Fibroblast of villous mesenchyme (primary cell): ENCODE measurements around the gene OSBP2. TPM values are rescaled to one million over a fixed set of nuclear protein-coding genes. Genes with fewer than 3 reads are reported as not detected.

Experiments
- DNase-seq: peaks from one replicate; pipeline ENCODE4 v3.0.0-alpha.2; 2010; ENCODE audit warnings: low read depth
- H3K4me3 ChIP-seq: 2 replicates; pipeline ENCODE4 v1.5.1; 2011; ENCODE audit warnings: low read depth, mild to moderate bottlenecking, low read length
- total RNA-seq: library from RNA; depleted of rRNA; stranded (reverse); fragments of >200 nt; gene quantifications from 2 replicates; pipeline ENCODE4 v1.2.3, GENCODE V29; 2012
- TF ChIP-seq, protein P1 (sequence below): IDR thresholded peaks from 2 replicates; pipeline ENCODE4 v1.5.1; 2012; ENCODE audit warnings: low read depth, mild to moderate bottlenecking, low read length; ENCODE audit not compliant: insufficient read depth

OSBP2 gene
- total RNA-seq, 1 donor: 0.43 TPM

DNA sequence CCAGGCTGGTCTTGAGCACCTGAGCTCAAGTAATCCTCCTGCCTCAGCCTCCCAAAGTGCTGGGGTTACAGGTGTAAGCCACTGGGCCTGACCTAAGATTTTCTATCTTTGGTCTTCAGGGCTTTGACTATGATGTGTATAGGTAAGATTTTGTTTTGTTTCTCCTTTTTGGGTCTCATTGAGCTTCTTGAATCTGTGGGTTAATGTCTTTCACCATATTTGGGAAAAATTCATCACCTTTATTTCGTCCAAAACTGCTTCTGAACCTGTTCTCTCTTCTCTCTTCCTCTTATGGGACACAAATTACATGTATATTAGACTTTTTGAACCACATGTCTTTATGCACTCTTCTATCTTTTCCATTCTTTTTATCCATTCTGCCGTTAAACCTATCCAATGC is 100.4 kb downstream of the OSBP2 start:
- H3K4me3 ChIP-seq: no peak overlapping the region
- DNase-seq: no peak
- TF ChIP-seq, protein P1, sequence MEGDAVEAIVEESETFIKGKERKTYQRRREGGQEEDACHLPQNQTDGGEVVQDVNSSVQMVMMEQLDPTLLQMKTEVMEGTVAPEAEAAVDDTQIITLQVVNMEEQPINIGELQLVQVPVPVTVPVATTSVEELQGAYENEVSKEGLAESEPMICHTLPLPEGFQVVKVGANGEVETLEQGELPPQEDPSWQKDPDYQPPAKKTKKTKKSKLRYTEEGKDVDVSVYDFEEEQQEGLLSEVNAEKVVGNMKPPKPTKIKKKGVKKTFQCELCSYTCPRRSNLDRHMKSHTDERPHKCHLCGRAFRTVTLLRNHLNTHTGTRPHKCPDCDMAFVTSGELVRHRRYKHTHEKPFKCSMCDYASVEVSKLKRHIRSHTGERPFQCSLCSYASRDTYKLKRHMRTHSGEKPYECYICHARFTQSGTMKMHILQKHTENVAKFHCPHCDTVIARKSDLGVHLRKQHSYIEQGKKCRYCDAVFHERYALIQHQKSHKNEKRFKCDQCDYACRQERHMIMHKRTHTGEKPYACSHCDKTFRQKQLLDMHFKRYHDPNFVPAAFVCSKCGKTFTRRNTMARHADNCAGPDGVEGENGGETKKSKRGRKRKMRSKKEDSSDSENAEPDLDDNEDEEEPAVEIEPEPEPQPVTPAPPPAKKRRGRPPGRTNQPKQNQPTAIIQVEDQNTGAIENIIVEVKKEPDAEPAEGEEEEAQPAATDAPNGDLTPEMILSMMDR: no peak

DNA sequence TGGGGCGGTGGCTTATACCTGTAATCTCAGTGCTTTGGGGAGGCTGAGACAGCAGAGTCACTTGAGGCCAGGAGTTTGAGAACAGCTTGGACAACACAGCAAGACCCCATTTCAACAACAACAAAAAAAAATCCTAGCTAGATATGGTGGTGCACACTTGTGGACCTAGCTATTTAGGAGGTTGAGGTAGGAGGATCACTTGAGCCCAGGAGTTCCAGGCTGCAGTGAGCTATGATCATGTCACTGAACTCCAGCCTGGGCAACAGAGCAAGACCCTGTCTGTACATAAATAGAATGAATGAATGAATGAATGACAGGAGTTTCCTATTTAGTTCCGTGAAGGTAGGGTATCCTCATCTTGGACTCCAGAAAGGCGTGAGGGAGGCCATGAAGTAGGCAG is 107.0 kb downstream of the OSBP2 start:
- TF ChIP-seq, protein P1: no peak

DNA sequence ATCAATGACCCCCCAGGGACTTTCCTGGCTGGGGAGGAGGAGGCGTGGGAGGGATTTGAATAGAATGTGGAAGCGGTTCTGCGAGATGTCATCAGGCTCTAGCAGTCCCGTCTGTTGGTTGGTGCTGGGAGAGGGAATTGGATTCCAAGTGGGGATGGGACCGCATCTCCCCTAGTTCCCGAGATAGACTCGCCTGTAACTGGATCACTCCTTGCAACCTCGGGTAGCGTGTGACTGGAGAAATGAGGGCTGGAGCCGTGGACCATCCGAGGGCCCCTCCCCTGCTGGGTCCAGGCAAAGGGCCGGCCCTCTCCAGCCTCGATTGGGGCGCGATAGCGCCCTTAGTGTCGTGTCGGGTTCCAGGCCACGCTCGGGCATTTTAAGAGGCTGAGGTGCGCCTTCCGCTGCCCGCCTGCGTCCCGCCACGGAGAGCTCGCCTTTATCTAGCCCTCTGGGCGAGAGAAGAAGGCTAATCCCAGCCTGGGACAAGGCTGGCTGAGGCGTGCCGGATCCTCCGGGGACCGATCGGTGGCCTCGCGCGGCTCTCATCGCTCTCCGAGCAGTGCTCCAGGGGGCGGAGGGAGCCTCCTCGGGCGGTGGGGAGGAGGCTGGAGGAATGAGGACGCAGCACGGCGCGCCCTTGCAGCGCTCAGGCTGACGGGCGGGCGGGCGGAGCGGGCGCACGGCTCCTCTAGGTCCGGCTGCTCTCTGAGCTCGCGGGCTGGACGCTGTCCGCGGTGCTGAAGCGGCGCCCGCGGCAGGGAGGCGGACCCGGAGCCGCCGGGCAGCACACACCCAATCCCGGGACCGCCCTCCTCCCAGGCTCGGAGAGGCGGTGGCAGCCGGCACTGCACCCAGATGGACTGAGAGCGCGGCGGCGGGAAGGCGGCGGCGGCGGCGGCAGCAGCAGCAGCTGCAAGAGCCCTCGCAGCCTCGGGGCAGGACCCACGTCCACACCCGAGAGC is 107.8 kb downstream of the OSBP2 start:
- peak; percentile 90 for DNase-seq
- peak overlapping the region; percentile 25 for H3K4me3 ChIP-seq
- TF ChIP-seq, protein P1: peak; percentile 33

More for the DNA sequence above, 107.0 kb downstream of the OSBP2 start:
- DNase-seq: no peak
- H3K4me3 ChIP-seq: no peak overlapping the region

DNA sequence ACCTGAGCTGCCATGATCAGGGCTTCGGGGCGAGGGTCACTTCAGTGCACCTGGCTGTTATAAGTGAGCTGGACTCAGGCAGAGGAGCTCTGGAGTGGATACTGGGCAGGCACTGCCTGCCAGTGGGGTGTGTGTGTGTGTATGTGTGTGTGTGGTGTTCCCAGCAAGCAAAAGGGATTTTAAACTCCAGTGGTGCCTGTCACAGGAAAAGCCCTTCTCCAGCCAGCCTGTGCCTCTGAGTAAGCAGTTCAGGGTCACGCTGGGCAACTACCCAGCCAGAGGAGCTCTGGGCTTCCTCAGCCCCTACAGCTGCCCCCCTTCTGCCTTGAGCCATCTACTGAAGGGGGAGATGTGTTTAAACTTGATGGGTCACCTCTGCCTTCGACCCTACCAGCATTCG is 109.0 kb downstream of the OSBP2 start:
- DNase-seq: no peak
- TF ChIP-seq, protein P1: no peak
- H3K4me3 ChIP-seq: no peak overlapping the region

DNA sequence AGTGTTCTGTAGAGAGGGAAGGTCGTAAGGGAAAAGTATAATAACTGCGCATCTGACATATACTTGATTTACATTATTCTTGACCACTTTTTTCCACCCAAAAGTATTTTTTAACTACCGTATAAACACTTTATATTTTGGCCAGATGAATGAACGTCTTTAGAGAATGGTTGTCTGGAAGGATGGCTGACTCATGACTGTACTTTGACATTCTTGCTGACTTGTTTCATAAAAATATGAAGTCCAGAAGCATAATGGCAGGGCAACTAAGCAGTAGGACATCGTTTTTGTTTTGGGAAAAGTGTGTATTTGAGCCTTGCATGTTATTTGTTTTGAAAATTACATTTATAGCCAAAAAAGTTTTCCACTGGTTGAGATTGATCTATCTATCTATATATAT is 110.0 kb downstream of the OSBP2 start:
- H3K4me3 ChIP-seq: no peak overlapping the region
- no peak for DNase-seq
- TF ChIP-seq, protein P1: no peak

DNA sequence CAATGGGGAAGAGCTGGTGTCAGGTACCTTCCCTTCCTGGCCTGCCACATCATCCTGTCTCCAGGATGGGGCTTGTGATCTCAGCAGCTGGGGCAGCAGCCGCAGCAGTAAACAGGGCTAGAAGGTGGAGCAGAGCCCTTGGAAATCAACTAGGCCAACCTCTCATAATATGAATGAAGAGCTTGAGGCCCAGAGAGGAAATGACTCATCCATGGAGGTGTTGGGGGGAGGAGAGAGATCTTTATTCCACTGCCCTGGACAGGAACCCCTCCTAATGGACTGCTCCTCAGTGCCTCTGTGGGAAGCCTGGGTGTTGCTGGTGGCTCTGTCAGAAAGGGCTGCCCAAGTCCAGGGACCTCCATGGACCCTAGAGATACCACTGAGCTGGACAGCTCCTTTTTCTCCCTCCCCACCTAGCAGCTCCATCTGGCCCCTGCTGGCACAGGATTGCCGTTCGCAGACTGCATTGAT is 111.8 kb downstream of the OSBP2 start:
- H3K4me3 ChIP-seq: no peak overlapping the region
- peak; percentile 5 for DNase-seq
- TF ChIP-seq, protein P1: no peak
